ENCODE data around the gene SCEL. TPM values are rescaled to one million over a fixed set of nuclear protein-coding genes. Genes with fewer than 3 reads are reported as not detected.

Gene SCEL
- total and polyA plus RNA-seq, 2 of the 8 experiments (the other 6 are each of a cell fraction or from before 2014, with no cell fraction given), result not detected

- Histone ChIP-seq H3K4me2 (ENCODE audit: insufficient read depth in 1 of 2, low read depth in 2 of 2, low read length in 2 of 2) (no peak overlapping the region), H2BK15ac (ENCODE audit: low read length) (no peak overlapping the region), H3K9ac (replicated peaks in 1 of 4; ENCODE audit: extremely low read depth in 1 of 4, low read depth in 3 of 4, low read length in 3 of 4) (no peak overlapping the region), H4K91ac (replicated peaks; ENCODE audit: insufficient read length, low read length) (no peak overlapping the region), H3K4me3 (ENCODE audit: extremely low read depth in 1 of 4, insufficient read depth in 2 of 4, low read depth in 3 of 4, low read length in 4 of 4) (no peak overlapping the region), H3K4me1 (replicated peaks in 1 of 4; ENCODE audit: control insufficient read depth in 3 of 4, insufficient read depth in 4 of 4, low read length in 3 of 4) (no peaks in the 10 kb centered on the region), H3K79me2 (ENCODE audit: control insufficient read depth in 1 of 2, insufficient read depth in 2 of 2, low read length in 2 of 2) (no peaks in the 10 kb centered on the region), H3K79me1 (ENCODE audit: low read depth, low read length) (no peaks in the 10 kb centered on the region), H3K23me2 (ENCODE audit: low read depth, low read length) (no peaks in the 10 kb centered on the region), H3K27me3 (replicated peaks in 1 of 4; ENCODE audit: control insufficient read depth in 3 of 4, extremely low read depth in 1 of 4, insufficient read depth in 3 of 4, low read length in 3 of 4) (no peaks in the 10 kb centered on the region), H3K14ac (ENCODE audit: insufficient read length) (no peak overlapping the region), H2AFZ (ENCODE audit: low read length) (no peak overlapping the region), H3K36me3 (ENCODE audit: control insufficient read depth in 2 of 4, insufficient read depth in 4 of 4, low read length in 3 of 4) (no peaks in the 10 kb centered on the region), H2BK20ac (ENCODE audit: low read length) (no peak overlapping the region), H3K9me3 (ENCODE audit: insufficient read depth in 2 of 2, low read depth in 1 of 2, low read length in 1 of 2) (no peaks in the 10 kb centered on the region), H2AK5ac (ENCODE audit: low read depth, low read length) (no peak overlapping the region), H3K18ac (ENCODE audit: extremely low read depth, low read length) (no peak overlapping the region), H3K56ac (replicated peaks; ENCODE audit: insufficient read length, low read depth, low read length) (no peak overlapping the region), H2BK12ac (ENCODE audit: low read depth, low read length) (no peak overlapping the region), H4K20me1 (replicated peaks in 1 of 2; ENCODE audit: control insufficient read depth in 1 of 2, insufficient read depth in 2 of 2, low read length in 2 of 2) (no peaks in the 10 kb centered on the region), H3K23ac (ENCODE audit: insufficient read length) (no peak overlapping the region), H4K5ac (ENCODE audit: insufficient read length, low read depth, low read length) (no peak overlapping the region), H2BK120ac (replicated peaks; ENCODE audit: low read depth, low read length) (no peak overlapping the region), H2BK5ac (ENCODE audit: low read depth, low read length) (no peak overlapping the region), H3K4ac (replicated peaks; ENCODE audit: insufficient read length, low read depth, low read length) (no peak overlapping the region), H4K8ac (ENCODE audit: extremely low read depth, insufficient read depth, low read length) (no peak overlapping the region), H3K27ac (ENCODE audit: low read depth, low read length) (no peak overlapping the region)
- WGBS, 2 experiments (ENCODE audit: extremely low coverage in 1 of 2, insufficient coverage in 1 of 2, insufficient read length in 1 of 2, insufficient replicate concordance in 2 of 2, low coverage in 1 of 2, low lambda C conversion rate in 2 of 2, missing lambda C conversion rate in 1 of 2), result 68% methylated on average over 4 of the region's 4 CpGs; no CpG with 5 or more reads in 1 of the 2 experiments
- CTCF ChIA-PET (ENCODE audit: partially characterized antibody), result interaction anchor here (0.7 to 1.3 kb wide), 4 partner anchors 13 to 549 kb away, joined by 3 to 4 read pairs (median 3); no protein-coding TSS in a partner anchor
- POLR2A ChIA-PET (ENCODE audit: partially characterized antibody), result interaction anchor here (1.1 kb wide), 1 partner anchor 51 kb away, joined by 3 read pairs; no protein-coding TSS in a partner anchor
- FAIRE-seq, result no peak
- no peak for TF ChIP-seq KDM1A (IDR thresholded peaks at IDR 0.05; ENCODE audit: borderline replicate concordance, low read length)
- DNase-seq (ENCODE audit: low read depth in 1 of 2, low spot score in 2 of 2), result no peak
Observed at GRCh38 chr13:77528834-77529500, 6.5 kb upstream of the SCEL start.
